ENCODE results near the gene ARFIP1. TPM values are rescaled to one million over a fixed set of nuclear protein-coding genes. Genes with fewer than 3 reads are reported as not detected.

ARFIP1 gene
- total RNA-seq, 1 donor from 2014 or later = 11.6 TPM

DNA sequence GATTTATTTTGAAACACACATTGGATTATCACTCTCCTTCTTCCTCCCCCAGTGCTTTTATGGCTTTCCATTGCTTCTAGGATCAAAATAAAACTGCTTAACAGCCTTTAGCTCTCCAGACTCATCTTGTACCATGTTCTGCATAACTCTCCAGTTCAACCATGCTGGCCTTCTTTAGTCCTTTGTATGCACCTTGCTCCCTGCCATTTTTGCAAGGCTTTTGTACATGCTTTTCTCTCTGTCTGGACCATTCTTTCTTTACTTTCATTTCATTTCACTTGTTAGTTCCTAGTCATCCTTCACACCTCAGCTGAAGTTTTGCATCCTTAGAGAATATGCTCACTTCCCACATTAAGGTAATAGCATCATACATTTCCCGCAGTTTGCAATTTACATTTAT is 6.9 kb downstream of the ARFIP1 start:
- TF ChIP-seq, protein P1, sequence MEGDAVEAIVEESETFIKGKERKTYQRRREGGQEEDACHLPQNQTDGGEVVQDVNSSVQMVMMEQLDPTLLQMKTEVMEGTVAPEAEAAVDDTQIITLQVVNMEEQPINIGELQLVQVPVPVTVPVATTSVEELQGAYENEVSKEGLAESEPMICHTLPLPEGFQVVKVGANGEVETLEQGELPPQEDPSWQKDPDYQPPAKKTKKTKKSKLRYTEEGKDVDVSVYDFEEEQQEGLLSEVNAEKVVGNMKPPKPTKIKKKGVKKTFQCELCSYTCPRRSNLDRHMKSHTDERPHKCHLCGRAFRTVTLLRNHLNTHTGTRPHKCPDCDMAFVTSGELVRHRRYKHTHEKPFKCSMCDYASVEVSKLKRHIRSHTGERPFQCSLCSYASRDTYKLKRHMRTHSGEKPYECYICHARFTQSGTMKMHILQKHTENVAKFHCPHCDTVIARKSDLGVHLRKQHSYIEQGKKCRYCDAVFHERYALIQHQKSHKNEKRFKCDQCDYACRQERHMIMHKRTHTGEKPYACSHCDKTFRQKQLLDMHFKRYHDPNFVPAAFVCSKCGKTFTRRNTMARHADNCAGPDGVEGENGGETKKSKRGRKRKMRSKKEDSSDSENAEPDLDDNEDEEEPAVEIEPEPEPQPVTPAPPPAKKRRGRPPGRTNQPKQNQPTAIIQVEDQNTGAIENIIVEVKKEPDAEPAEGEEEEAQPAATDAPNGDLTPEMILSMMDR (IDR thresholded peaks at IDR 0.05) = no peak
- Histone ChIP-seq H3K27ac (no peak overlapping the region), H3K36me3 (no peaks in the 10 kb centered on the region), H3K9me3 (no peaks in the 10 kb centered on the region), H3K4me1 (no peaks in the 10 kb centered on the region), H3K4me3 (no peak overlapping the region), H3K27me3 (no peaks in the 10 kb centered on the region)
- intact Hi-C loops (cut with DNase I) = loop anchor here (10.0 kb wide), 3 partner anchors 298 to 868 kb away; no protein-coding TSS in a partner anchor
- no peak for DNase-seq (ENCODE audit: low spot score in 2 of 2)

DNA sequence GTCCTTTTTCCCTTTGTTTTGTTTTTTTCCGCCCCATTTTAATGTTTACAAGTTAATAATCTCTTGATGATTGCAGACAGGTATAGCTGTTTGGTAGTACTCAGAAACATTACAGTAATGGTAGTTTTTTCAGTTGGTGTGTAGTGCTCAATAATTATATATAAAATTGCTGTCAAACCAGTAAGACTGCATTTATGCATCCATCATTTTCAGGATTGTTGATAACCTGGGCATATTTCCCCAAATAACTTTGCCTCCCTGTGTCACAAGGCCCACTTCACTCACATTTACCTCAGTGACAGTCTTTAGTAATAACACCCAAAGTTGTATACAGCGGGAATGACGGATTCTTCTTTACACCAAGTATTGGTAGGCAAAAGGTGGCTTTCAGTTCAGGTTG is 16.1 kb downstream of the ARFIP1 start:
- H3K27ac ChIP-seq = no peak overlapping the region
- peaks cover 0 to 2% of the 10 kb centered on the region in 2 donors for H3K4me1 ChIP-seq
- intact Hi-C loops (cut with DNase I) = no loop called here
- DNase-seq (ENCODE audit: low spot score in 2 of 2) = no peak
- H3K9me3 ChIP-seq = no peaks in the 10 kb centered on the region
- no peaks in the 10 kb centered on the region for H3K36me3 ChIP-seq
- no peaks in the 10 kb centered on the region for H3K27me3 ChIP-seq
- TF ChIP-seq, protein P1 (IDR thresholded peaks at IDR 0.05) = no peak
- H3K4me3 ChIP-seq = no peak overlapping the region

DNA sequence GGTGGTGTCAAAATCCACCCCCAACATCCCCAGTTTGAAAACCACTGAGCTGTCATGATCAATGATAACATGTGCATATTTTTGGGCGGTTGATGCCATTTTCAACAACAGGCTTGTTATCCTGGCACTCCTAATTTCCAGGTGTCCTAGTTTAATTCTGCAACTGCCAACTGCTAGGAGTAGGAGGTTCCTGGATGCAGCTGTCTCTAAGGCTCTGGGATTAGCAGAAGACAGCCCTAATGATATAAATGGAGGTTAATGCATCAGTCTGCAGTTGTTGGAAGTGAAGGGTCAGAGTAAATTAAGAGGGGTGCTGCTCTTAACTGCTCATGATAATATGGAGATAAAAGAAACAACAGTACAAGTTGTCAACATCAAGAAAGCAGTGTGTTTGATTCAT is 23.8 kb downstream of the ARFIP1 start:
- H3K4me1 ChIP-seq = no peaks in the 10 kb centered on the region
- intact Hi-C loops (cut with DNase I) = no loop called here
- H3K36me3 ChIP-seq = no peaks in the 10 kb centered on the region
- no peaks in the 10 kb centered on the region for H3K27me3 ChIP-seq
- H3K4me3 ChIP-seq = no peak overlapping the region
- H3K9me3 ChIP-seq = no peaks in the 10 kb centered on the region
- no peak for DNase-seq (ENCODE audit: low spot score in 2 of 2)
- TF ChIP-seq, protein P1 (IDR thresholded peaks at IDR 0.05) = no peak
- H3K27ac ChIP-seq = no peak overlapping the region

DNA sequence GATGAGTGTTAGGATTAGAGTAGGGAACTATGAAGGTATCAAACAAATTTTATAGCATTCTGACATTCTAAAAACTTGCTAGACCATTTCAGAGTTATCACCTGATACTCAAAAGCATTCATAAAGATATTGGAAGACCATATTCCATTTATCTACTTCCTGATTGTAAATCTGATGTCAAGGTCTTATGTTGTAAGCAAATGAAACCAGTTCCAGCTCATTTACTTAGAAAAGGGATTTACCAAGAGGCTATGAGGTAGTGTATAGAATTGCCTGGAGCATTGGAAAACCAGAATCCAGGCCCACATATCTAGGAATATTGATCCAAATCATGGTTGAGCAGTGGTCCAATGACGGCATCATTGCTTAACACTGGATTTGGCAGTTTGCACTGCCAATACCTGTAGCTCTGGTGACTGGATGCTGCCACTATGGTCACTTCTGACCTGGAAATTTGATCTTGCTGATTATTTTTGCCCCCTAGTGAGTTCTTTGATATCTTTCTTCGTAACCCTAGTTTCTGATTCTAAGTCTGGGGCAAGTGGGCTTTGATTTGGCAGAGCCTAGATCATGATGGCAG is 25.4 kb downstream of the ARFIP1 start:
- TF ChIP-seq, protein P1 (IDR thresholded peaks at IDR 0.05) = no peak
- DNase-seq (ENCODE audit: low spot score in 2 of 2) = no peak
- H3K36me3 ChIP-seq = no peaks in the 10 kb centered on the region
- H3K4me1 ChIP-seq = no peaks in the 10 kb centered on the region
- no peak overlapping the region for H3K4me3 ChIP-seq
- H3K27me3 ChIP-seq = no peaks in the 10 kb centered on the region
- intact Hi-C loops (cut with DNase I) = no loop called here
- no peaks in the 10 kb centered on the region for H3K9me3 ChIP-seq
- no peak overlapping the region for H3K27ac ChIP-seq

DNA sequence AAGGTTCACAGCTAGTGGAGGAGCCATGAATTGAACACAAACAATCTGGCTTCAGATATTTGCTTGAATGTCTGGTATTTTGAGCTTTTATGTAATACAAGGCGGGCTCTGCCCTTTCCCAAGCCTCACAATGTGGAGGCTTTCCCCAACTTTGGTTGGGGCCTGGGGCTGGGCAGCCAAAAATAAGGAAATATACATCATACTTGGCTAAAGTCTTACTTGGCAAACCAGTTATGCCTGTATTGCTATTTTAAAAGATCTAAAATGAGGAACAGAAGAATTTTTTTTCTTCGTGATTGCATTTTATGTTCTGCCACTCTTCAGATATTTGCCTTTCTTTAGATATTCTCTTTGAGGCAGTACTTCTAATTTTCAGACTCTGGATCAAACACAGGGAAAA is 26.1 kb downstream of the ARFIP1 start:
- Histone ChIP-seq H3K4me1 (no peaks in the 10 kb centered on the region), H3K36me3 (no peaks in the 10 kb centered on the region), H3K27ac (no peak overlapping the region), H3K27me3 (no peaks in the 10 kb centered on the region), H3K9me3 (no peaks in the 10 kb centered on the region), H3K4me3 (no peak overlapping the region)
- intact Hi-C loops (cut with DNase I) = no loop called here
- no peak for DNase-seq (ENCODE audit: low spot score in 2 of 2)
- TF ChIP-seq, protein P1 (IDR thresholded peaks at IDR 0.05) = no peak
